ENCODE measurements around the gene RSPRY1. TPM values are rescaled to one million over a fixed set of nuclear protein-coding genes. Genes with fewer than 3 reads are reported as not detected.

Gene RSPRY1
- total RNA-seq, 1 donor from 2014 or later = 46.6 TPM

DNA sequence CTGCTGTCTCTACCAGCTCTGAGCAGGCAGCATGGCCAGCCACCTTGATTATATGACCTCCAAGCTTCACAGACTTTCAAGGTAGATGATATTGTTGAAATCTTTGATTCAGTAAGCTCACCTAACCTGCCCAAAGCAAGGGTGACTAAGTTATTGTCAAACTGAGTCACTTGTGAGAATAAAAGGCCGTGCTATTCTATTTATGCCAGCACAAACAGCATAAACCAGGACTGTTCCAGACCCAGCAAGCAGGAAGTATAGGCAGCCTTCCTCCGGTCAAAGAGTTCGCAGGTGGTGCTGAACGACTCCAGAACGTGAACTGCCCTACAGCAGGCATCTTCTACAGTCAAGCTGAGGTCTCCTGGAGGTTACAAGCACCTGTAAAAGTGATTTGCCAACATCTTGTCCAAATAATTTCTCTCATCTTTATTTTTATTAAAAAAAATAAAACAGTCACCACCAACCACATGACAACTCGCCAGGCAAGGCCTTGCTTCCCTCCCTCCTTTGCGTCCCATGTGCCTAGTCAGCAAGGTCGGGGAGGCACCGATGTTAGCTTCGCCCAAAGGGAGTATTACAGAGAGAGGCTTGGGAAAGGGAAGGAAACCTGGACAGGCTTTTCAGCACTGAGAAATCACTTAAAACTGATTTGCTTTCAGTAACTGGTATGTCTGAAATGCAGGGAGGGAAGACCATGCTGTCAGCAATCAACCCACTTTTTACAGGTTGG, 69.7 kb downstream of the RSPRY1 start:
- peaks cover 17% of the 10 kb centered on the region for H3F3A ChIP-seq (ENCODE audit: low read depth)
- H3K36me3 ChIP-seq = no peaks in the 10 kb centered on the region
- H3K27me3 ChIP-seq = no peaks in the 10 kb centered on the region
- H3K9me3 Mint-ChIP-seq = no peaks in the 10 kb centered on the region
- peaks cover 4% of the 10 kb centered on the region for H3K27me3 Mint-ChIP-seq (ENCODE audit: insufficient read depth, low read depth)
- no peak overlapping the region for H3K4me3 Mint-ChIP-seq
- peaks cover 15% of the 10 kb centered on the region for H3K4me1 ChIP-seq
- peak overlapping the region; percentile 43 for H3K27ac Mint-ChIP-seq
- no peak for DNase-seq (ENCODE audit: low spot score)
- H3K9ac ChIP-seq = no peak overlapping the region
- H3K4me2 ChIP-seq = no peak overlapping the region
- H3K27ac ChIP-seq = no peak overlapping the region
- TF ChIP-seq EZH2phosphoT487 (IDR thresholded peaks at IDR 0.05) (no peak), EZH2 (IDR thresholded peaks at IDR 0.05) (no peak)
- TF ChIP-seq, protein P1, sequence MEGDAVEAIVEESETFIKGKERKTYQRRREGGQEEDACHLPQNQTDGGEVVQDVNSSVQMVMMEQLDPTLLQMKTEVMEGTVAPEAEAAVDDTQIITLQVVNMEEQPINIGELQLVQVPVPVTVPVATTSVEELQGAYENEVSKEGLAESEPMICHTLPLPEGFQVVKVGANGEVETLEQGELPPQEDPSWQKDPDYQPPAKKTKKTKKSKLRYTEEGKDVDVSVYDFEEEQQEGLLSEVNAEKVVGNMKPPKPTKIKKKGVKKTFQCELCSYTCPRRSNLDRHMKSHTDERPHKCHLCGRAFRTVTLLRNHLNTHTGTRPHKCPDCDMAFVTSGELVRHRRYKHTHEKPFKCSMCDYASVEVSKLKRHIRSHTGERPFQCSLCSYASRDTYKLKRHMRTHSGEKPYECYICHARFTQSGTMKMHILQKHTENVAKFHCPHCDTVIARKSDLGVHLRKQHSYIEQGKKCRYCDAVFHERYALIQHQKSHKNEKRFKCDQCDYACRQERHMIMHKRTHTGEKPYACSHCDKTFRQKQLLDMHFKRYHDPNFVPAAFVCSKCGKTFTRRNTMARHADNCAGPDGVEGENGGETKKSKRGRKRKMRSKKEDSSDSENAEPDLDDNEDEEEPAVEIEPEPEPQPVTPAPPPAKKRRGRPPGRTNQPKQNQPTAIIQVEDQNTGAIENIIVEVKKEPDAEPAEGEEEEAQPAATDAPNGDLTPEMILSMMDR (IDR thresholded peaks at IDR 0.05) = no peak
- no peak overlapping the region for H2AFZ ChIP-seq (replicated peaks)
- H3K9me3 ChIP-seq (ENCODE audit: low read depth) = no peaks in the 10 kb centered on the region
- H3K4me3 ChIP-seq = no peak overlapping the region
- no peaks in the 10 kb centered on the region for H4K20me1 ChIP-seq (ENCODE audit: low read depth)
- H3K4me1 Mint-ChIP-seq = peaks cover 25% of the 10 kb centered on the region
- no peaks in the 10 kb centered on the region for H3K79me2 ChIP-seq (ENCODE audit: low read depth)
- peaks cover 15% of the 10 kb centered on the region for H3K36me3 Mint-ChIP-seq

GRCh38 chr16:57256601-57257395, 70.7 kb downstream of the RSPRY1 start:
- H3K36me3 Mint-ChIP-seq = peaks cover 15% of the 10 kb centered on the region
- H3K27me3 ChIP-seq = no peaks in the 10 kb centered on the region
- peaks cover 4% of the 10 kb centered on the region for H3K27me3 Mint-ChIP-seq (ENCODE audit: insufficient read depth, low read depth)
- no peak overlapping the region for H3K4me2 ChIP-seq
- no peak overlapping the region for H3K9ac ChIP-seq
- H3K4me1 ChIP-seq = peaks cover 16% of the 10 kb centered on the region
- H2AFZ ChIP-seq (replicated peaks) = no peak overlapping the region
- no peaks in the 10 kb centered on the region for H3K36me3 ChIP-seq
- peaks cover 30% of the 10 kb centered on the region for H3K4me1 Mint-ChIP-seq
- peaks cover 22% of the 10 kb centered on the region for H3F3A ChIP-seq (ENCODE audit: low read depth)
- DNase-seq (ENCODE audit: low spot score) = no peak
- no peaks in the 10 kb centered on the region for H3K79me2 ChIP-seq (ENCODE audit: low read depth)
- H3K4me3 ChIP-seq = no peak overlapping the region
- peak overlapping the region; percentile 42 for H3K27ac Mint-ChIP-seq
- no peak overlapping the region for H3K27ac ChIP-seq
- peak overlapping the region; percentile 57 for H3K4me3 Mint-ChIP-seq
- TF ChIP-seq, protein P1 (IDR thresholded peaks at IDR 0.05) = no peak
- TF ChIP-seq EZH2phosphoT487 (IDR thresholded peaks at IDR 0.05) (no peak), EZH2 (IDR thresholded peaks at IDR 0.05) (no peak)
- H4K20me1 ChIP-seq (ENCODE audit: low read depth) = no peaks in the 10 kb centered on the region
- no peaks in the 10 kb centered on the region for H3K9me3 ChIP-seq (ENCODE audit: low read depth)
- H3K9me3 Mint-ChIP-seq = no peaks in the 10 kb centered on the region

- H3K36me3 ChIP-seq = no peaks in the 10 kb centered on the region
- Mint-ChIP-seq H3K36me3 (peaks cover 8% of the 10 kb centered on the region), H3K4me1 (peaks cover 30% of the 10 kb centered on the region), H3K9me3 (no peaks in the 10 kb centered on the region), H3K27ac (no peak overlapping the region), H3K4me3 (no peak overlapping the region), H3K27me3 (ENCODE audit: insufficient read depth, low read depth) (peaks cover 4% of the 10 kb centered on the region)
- peaks cover 16% of the 10 kb centered on the region for H3K4me1 ChIP-seq
- H3K4me3 ChIP-seq = no peak overlapping the region
- no peaks in the 10 kb centered on the region for H3K79me2 ChIP-seq (ENCODE audit: low read depth)
- no peaks in the 10 kb centered on the region for H4K20me1 ChIP-seq (ENCODE audit: low read depth)
- no peaks in the 10 kb centered on the region for H3K27me3 ChIP-seq
- TF ChIP-seq EZH2phosphoT487 (IDR thresholded peaks at IDR 0.05) = no peak
- TF ChIP-seq, protein P1 (IDR thresholded peaks at IDR 0.05) = no peak
- TF ChIP-seq EZH2 (IDR thresholded peaks at IDR 0.05) = no peak
- H3K4me2 ChIP-seq = no peak overlapping the region
- no peak overlapping the region for H3K27ac ChIP-seq
- no peak overlapping the region for H2AFZ ChIP-seq (replicated peaks)
- peaks cover 22% of the 10 kb centered on the region for H3F3A ChIP-seq (ENCODE audit: low read depth)
- H3K9me3 ChIP-seq (ENCODE audit: low read depth) = no peaks in the 10 kb centered on the region
- DNase-seq (ENCODE audit: low spot score) = no peak
- no peak overlapping the region for H3K9ac ChIP-seq
These were observed 71.4 kb downstream of the RSPRY1 start for GRCh38 chr16:57257455-57258070.

All from neural progenitor cell (in vitro differentiated cells).